NOMO-1 treated with dmso at 0.1 percent for 144 hours (cell line): ENCODE results near the gene SPACA9.

Source experiments
- DNase-seq: peaks from one replicate; lab custom pipeline; 2025; ENCODE audit not compliant: unreplicated experiment; lab: John Stamatoyannopoulos, UW

Gene SPACA9

DNA sequence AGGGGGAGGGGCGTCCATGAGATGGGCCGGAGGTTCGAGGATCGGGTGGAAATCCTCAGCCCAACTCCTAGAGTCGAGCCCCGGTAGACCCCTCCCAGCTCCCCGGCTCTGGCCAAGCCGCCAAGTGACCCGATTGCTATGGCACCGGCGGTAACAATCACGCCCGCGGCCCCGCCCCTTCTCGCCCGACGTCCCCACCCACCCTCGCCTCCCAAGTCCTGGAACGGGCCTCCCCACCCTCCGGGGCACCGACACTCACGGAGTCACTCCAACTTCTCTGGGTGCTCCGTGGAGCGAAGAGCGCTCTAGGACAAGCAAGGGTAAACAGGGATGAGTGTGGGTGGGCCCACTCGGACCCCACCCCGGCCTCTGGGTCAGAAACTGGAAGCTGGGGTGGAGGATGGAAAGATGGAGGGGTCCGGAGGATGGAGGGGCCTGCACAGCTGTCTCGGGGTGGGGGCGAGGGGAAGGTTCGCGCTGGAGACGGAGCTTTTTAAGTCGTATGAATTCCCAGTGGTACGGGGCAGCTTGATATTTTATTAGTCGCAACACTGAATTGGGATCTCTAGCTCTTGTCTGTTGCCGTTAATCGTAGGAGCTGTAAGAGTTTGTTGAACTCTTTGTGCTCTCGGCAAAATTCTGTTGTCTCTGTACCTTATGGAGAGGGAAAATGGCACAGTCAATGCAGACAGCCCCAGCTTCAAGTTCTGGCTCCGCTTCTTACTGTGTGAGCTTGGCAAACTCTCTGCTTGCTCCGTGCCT lies at the start of gene SPACA9:
Gene SPACA9 (plus strand): TSS at position 204 of the 762 bp plus-strand sequence. CDS start 5,050 bp downstream, outside the sequence.
- no peak for DNase-seq

DNA sequence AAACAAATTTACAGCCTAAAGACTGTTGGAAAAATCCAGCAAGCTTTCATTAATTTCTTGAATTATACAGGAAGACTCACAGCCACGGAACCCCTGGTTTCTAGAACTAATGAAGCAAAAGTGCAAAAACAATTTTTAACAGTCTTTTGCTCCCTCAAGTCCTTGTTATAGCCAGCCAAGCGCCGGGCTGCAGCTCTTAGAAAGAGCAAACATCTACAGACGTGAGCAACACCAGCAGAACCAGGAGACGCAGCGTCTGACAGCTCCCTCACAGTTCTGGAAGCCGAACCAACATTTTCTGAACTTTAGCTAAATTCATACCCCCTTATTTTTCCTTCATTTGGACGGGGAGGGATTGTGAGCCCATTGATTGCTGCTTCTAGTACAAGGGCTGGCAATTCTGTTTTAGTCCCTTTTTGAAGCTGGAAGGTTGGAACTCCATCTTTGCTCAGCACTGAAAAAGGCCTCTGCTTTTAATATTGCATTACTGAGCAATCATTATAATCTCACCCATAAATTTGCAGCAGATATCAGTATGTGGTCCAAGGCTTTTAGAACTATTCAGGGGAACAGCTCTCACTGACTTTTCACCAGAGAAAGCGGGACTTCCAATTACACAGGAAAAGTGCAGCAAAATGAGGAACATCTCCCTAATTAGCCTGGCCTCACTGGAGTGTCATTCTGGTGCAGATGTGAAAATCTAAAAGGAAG lies 46.4 kb upstream of the SPACA9 start:
- no peak for DNase-seq

DNA sequence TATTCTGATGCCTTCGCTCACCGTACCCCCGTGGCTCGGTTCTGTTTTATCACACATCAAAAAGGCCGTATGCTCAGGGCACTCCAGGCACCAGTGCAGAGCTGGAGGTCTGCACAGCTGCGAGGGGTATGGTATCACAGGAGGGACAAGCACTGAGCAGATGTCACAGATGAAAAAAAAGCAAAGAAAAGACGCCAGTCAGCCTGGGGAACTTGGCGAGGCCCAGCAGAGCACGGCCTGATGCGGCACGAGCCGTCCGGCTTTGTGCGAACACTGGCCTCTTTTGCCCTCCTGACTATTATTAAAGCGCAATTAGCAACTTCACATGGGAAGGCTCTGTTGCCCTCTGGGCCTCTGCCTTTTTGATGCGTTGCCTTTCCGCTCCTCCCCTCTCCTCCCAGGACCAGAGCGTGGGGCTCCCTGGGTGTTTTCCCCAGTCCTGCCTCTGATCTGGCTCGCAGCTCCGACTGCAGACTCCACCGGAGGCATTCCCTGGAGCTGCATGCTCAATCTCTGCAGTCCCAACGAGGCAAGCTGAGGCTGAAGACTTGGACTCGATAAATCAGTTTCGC lies 45.1 kb upstream of the SPACA9 start:
- no peak for DNase-seq

DNA sequence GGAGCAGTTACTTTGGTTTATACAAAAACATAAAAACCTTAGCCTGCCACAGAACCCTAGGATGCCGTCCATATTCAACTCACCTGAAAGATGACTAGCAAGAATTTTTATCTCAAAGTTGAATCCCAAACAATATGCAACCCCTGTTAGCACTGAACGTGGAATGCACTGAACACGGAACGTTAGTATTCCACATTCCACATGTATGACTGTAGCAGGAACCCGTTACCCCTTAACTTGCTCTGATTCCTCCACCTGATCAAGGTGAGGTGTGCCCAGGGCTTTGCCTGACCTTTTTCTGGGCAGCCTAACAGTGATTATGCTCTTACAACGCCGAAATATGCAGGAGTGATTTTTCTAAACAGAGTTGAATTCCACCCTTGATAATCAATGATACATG lies 44.4 kb upstream of the SPACA9 start:
- no peak for DNase-seq

DNA sequence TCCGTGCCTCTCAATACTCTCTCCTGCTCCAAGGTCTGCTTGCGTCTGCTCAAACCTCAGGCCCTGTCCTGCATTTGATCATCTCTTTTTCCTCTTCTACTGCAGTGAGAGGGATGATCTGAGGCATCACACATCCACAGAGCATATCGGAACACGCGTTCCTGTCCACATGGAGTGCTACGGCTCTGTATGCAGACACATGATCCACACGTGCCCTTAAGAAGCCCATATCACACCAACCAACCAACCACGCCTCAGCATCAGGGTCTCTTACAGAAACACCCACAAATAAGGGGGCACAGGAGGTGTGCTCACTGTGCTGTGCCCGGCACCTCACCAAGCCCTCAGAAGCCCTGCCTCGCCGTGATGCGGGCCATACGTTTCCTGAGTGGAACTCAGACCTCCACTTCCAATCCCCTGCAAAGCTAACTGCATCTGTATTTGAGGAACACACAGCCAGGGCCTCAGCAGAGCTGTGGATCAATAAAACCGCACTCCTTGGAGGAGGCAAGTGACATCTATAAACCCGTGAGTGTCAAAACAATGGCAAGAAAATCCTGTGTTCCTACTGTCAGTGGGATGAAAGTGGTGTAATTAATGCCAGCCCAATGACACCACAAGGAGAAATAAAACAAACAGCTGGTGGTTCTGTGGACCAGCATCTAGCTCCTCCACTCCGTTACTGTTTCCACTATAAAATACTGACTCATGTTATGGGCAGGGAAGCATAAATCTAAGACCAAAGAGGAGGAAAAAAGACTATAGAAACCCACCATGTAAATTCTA lies 41.0 kb upstream of the SPACA9 start:
- no peak for DNase-seq

DNA sequence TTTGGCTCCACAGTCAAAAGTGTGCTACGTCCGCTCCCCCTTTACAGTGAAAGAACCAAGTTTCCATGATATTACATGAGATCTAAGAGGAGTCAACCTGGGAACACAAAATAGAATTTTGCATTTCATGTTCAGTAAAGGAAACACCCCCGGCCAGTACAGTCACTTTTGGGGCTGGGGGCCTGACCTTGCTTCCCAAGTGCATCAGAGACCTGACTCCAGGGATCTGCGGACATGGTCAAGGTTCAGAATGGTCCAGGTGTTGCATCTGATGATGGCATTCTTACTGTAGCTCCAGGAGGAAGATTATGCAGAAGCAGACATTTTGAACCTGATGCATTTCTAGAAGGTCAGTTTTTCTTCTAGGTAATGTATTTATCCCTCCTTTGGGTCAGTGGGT lies 40.4 kb upstream of the SPACA9 start:
- DNase-seq, result no peak

DNA sequence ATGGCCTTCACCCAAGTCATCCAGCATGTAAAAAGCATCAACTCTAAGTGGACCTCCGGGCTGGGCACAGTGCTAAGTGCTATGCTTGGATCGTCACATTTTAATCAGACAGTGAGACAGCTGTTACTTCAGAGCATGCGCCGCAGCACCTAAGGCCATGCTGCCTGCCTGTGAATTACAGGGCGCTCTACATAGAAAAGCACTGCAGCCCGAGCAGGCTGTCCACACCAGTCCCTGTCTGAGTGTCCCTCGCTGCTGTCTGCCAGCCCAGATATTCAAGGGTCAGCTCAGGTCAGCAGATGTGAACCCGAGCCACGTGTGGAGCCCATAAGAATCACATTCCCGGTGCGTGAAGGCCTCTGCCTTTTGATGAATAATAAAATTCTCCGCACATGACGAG lies 37.7 kb upstream of the SPACA9 start:
- no peak for DNase-seq

DNA sequence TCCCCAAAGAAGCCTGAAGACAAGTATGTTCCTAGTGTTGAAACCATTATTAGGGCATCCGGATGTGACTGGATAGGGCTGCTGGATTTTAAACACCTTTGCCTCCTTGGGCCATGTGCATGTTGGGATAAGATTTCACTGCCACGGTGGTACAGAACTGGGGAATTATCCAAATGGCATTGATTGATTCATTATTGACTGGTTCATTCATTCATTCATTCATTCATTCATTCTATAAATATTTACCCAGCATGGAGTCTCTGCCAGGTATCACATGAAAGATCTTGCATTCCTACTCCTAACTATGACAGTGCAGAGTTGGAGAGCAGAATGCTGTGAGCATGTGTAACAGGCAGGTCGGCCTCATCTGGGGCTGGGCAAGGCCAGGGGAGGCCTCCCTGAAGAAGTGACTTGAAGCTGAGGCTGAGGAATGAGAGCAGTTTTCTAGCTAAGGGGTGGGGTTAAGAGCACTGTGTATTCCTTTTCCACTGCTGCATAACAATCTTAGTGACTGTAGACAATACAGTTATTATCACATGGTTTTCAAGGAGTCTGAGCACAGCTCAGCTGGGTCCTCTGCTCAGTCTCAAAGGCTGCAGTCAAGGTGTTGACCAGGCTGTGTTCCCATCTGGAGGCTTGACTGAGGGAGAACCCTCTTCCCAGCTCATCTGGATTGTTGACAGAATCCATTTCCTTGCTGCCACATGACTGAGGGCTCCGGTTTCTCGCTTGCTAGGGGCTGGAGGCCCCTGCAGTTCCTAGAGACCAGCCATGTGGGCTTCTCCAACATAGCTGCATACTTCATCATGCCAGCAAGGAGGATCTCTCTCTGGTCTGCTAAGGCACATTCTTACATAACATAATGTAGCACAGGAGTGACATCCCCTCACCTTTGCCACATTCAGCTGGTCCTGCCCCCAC lies 36.3 kb upstream of the SPACA9 start:
- no peak for DNase-seq

DNA sequence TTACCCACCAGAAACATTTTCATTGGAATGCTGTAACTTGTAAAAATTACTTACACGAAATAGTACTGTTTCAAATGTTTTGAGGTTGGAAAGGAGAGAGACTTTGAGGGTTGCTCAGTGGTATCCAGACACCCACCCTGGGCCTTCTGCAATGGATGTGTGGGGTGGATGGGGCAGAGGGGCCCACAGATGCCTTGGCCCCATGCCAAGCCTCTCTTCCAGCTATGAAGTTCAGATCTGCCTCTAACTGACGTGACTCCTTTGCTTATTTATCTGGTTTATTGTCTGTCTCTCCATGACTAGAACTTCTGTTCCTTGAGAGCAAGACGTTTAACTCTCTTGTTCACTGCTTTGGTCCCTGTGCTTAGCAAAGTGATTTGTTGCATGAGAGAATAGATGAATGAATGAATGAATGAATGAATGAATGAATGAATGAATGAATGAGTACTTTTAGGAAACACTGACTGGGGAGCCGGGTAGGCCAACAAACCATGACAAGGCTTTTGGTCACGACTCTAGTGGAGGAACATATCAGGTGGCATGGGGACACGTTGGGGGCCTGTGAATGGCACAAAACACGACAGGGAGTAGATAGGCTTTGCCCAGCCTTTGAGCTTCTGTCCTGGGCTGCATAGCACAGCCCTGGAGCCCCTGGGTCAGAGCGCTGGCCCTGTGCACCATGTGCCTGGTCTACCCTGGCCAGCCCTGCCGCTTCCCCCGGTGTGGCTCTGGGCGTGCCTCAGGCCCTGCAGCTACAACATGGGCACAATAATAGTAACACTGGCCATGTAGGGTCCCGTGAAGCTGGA lies 32.4 kb upstream of the SPACA9 start:
- DNase-seq, result no peak

DNA sequence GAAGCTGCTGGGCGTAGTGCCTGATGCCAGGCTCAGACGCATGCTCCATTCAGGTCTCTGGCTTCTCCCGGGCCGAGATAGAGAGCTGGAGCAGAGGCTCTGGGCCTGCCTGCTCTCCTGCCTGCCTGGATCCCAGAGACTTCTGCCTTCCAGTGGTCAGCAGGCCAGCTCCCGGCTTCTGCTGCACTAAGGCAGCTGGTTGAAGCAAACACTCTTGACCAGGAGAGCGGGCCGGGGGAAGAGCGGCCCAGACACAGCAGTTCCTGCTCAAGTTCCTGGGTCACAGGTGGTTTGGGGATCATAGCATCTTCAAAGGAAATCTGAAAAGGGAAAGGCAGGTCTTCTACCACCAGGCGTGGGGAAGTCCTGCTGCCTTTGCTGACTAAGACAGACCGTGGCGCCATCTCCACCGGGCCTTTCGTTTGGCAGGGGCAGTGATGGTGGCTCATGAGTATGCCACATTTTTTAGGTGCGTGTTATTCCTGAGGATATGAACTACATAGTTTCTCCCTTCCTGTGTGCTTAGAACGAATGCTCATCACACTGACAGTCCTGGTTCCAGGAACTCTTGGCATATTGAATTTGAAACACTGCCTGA lies 31.7 kb upstream of the SPACA9 start:
- DNase-seq, result no peak

DNA sequence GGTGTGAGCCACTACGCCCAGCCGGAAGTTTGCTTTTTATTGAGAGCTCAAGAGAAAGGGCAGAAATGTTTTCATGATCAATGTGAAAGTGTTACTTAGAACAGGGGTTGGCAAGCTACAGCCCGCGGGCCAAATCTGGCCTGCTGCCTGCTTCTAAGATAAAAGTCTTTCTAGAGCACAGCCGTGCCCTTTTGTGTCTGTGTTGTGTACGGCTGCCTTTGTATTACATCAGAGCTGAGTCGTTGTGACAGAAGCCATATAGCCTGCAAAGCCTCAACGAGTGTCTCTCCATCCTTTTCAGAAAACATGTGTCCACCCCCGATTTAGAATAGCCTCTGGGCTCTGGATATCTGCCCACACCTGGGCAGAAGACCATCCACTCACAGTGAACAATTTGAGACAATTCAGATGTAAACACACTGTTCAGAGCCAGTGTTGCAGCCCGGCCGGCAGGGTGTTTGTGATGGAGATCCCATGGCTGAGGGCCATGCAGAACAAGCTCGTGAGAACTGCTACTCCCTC lies 29.5 kb upstream of the SPACA9 start:
- no peak for DNase-seq

DNA sequence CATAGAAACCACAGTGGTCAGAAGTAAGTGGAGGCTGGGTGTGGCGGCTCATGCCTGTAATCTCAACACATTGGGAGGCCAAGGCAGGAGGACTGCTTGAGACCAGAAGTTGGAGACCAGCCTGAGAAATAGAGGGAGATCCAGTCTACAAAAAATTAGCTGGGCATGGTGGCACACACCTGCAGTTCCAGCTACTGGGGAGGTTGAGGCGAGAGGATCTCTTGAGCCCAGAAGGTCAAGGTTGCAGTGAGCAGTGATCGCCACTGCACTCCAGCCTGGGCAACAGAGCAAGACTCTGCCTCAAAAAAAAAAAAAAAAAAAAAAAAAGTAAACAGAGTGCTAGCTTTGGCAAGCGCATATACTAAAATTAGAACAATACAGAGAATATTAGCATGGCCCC lies 25.2 kb upstream of the SPACA9 start:
- no peak for DNase-seq

DNA sequence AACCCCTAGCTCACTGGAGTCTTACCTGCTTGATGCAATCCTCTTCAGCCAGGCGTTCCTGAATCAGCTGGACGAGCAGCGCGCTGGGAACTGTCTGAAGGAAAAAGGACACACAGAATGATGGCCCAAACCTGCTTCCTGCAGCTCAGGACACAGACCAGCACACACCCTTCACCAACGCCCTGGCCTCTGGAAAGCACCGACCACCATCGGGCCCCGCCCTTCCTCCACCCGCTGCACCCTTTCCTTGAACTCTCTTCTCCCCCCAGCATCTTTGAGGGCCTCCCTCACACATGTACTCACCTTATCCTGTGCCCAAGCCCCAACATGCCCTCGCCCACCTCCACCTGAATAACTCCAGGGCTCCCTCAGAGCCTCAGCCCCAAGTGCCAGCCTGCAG lies 23.9 kb upstream of the SPACA9 start:
- no peak for DNase-seq

DNA sequence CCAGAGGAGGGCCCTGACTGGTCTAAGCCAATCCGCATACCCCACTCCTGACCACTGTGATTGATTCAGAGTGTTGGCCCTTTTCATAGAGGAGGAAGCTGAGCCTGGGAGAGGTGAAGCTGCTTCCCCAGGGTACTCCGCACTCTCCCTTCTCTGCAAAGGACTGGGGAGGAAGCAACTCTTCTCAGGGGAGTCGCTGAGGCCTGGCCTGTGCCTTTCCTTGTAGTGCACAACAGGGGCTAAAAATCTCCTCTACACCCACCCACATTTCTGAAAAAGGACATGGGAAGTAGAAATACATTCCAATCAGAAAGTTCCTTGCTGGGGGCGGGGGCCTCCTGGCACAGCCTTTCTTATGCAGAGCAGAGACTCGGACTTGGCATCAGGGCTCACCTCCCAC lies 22.8 kb upstream of the SPACA9 start:
- no peak for DNase-seq

DNA sequence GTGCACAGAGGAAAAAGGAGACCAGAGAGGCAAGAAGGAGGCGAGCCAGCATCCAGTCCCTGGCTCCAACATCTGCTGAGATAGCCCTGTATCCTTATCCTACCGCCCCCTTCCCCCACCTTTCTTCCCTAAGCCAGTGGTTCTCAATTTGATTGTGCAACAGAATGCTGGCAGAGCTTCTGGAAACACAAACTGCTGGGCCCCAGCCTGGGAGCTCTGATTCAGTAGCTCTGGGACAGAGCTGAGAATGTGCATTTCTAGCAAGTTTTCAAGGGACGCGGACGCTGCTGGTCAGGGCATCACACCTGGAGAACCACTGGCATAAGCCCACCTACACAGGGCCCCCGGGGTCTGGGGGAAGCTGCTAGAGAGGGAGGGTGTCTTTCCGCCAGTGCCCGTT lies 21.7 kb upstream of the SPACA9 start:
- no peak for DNase-seq

DNA sequence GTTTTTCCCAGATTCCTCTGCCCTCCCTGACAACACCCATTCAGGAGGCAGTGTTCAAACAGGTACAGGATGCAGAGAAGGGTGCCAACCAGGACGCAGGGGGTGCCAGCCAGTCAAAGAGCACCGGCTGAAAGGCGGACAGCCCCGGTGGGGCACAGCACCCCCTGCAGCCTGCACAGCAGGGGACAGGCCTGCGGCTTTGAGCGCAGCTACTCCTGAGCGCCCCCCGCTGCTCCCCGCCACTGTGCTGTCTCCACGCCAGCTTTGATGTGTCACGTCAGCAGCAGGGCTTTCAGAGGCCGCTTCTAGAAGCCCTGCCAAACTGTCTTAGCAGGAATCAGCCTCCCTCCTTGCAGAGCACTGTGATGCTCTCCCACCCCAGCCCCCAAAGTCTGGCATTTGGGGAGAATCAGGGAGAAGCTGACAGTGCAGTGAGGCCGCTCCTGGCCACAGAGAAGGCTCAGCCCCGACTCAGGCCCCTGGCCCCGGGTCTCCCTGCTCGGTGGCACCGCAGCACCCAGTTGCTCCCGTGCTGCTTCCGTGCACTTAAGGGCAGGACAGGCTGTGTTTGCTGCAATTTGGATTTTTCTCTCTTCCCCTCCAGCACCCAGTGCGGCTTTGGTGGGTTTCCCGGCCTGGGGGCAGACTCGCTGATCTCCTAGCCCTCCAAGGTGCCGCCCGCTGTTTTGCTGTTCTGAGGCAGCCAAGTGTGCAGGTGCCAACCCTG lies 20.9 kb upstream of the SPACA9 start:
- no peak for DNase-seq

DNA sequence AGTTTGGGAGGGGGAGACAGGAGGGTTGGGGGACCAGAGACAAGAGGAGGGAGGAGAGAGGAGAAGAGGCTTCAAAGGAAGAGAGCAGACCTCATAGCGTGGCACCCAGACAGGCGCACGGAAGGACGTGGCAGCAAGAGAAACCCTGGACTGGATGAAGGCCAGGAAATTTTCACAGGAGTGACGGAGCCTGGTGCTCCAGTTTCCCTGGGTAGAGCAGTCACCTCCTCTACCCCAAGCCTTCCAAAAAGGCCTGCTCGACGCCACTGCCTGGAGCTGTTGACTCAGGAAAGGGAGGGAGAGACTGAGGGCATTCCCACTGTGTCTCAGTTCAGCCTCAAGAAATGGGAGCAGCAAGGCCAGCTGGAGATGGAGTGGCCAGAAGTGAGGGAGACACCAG lies 19.9 kb upstream of the SPACA9 start:
- no peak for DNase-seq

DNA sequence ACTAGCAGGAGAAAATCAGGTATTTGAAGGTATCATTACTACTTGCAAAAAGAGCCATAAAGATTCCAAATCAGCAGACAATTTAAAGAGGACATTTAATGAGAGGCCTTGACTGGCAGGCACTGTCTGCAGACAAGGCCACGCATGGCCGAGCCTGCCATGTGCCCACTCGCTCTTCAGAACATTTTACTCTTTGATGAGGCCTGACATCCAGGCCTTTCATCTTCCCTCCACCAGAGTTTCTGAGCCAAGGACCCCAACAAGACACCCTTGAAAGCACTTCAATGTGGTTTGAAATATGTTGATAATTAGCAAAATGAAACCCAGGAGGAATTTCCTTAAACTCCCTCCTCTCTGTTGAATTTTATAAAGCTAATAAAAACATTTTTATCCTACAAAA lies 17.0 kb upstream of the SPACA9 start:
- no peak for DNase-seq
